H9 (cell line): ENCODE results near the gene FAM210A. TPM values are rescaled to one million over a fixed set of nuclear protein-coding genes. Genes with fewer than 3 reads are reported as not detected.

Experiments used
- DNase-seq: peaks from one replicate; pipeline ENCODE4 v3.0.0-alpha.2; 2017
- H2AFZ ChIP-seq: one replicate; pipeline ENCODE4 v1.6.1; 2013; ENCODE audit warnings: mild to moderate bottlenecking, low read length, control low read depth, moderate library complexity
- H2AK5ac ChIP-seq: 2 replicates; pipeline ENCODE4 v1.6.1; 2013; ENCODE audit warnings: low read length, control low read depth, mixed read lengths; ENCODE audit not compliant: insufficient read length
- H2BK120ac ChIP-seq: one replicate; pipeline ENCODE4 v1.6.1; 2013; ENCODE audit warnings: low read depth, mild to moderate bottlenecking, low read length, control low read depth, inconsistent platforms; ENCODE audit not compliant: poor library complexity, severe bottlenecking
- H2BK12ac ChIP-seq: 2 replicates; pipeline ENCODE4 v1.6.1; 2013; ENCODE audit warnings: low read length, control low read depth, mixed read lengths, low read depth; ENCODE audit not compliant: insufficient read length
- H2BK15ac ChIP-seq: 2 replicates; pipeline ENCODE4 v1.6.1; 2013; ENCODE audit warnings: low read depth, low read length, control low read depth
- H2BK20ac ChIP-seq: one replicate; pipeline ENCODE4 v1.6.1; 2013; ENCODE audit warnings: low read depth, mild to moderate bottlenecking, low read length, control low read depth, inconsistent platforms; ENCODE audit not compliant: poor library complexity, severe bottlenecking
- H2BK5ac ChIP-seq: 2 replicates; pipeline ENCODE4 v1.6.1; 2013; ENCODE audit warnings: low read length, control low read depth, mixed read lengths; ENCODE audit not compliant: insufficient read length
- H3K14ac ChIP-seq: 2 replicates; pipeline ENCODE4 v1.6.1; 2013; ENCODE audit warnings: low read length, control low read depth; ENCODE audit not compliant: insufficient read depth
- H3K18ac ChIP-seq: 2 replicates; pipeline ENCODE4 v1.6.1; 2013; ENCODE audit warnings: low read depth, mild to moderate bottlenecking, mixed read lengths, low read length, control low read depth; ENCODE audit not compliant: insufficient read length
- H3K23ac ChIP-seq: 2 replicates; pipeline ENCODE4 v1.6.1; 2013; ENCODE audit warnings: low read length, control low read depth, mixed read lengths, low read depth; ENCODE audit not compliant: insufficient read length
- H3K23me2 ChIP-seq: 2 replicates; pipeline ENCODE4 v1.6.1; 2013; ENCODE audit warnings: low read depth, mild to moderate bottlenecking, mixed read lengths, low read length, control low read depth; ENCODE audit not compliant: insufficient read length, poor library complexity, severe bottlenecking
- H3K27ac ChIP-seq: 2 replicates; pipeline ENCODE4 v1.5.1; 2013; ENCODE audit warnings: low read length, control low read depth, mixed read lengths, low read depth; ENCODE audit not compliant: insufficient read length
- H3K27me3 ChIP-seq: 2 replicates; pipeline ENCODE4 v1.6.1; 2013; ENCODE audit warnings: low read length, control low read depth, inconsistent platforms; ENCODE audit not compliant: insufficient read depth
- H3K4ac ChIP-seq: 2 replicates; pipeline ENCODE4 v1.6.1; 2013; ENCODE audit warnings: low read depth, mild to moderate bottlenecking, control low read depth, inconsistent platforms, low read length, moderate library complexity
- H3K4me1 ChIP-seq: 2 replicates; pipeline ENCODE4 v1.6.1; 2013; ENCODE audit warnings: low read length, control low read depth, inconsistent platforms; ENCODE audit not compliant: insufficient read depth
- H3K4me2 ChIP-seq: 2 replicates; pipeline ENCODE4 v1.6.1; 2013; ENCODE audit warnings: low read length, control low read depth, mixed read lengths; ENCODE audit not compliant: insufficient read length, insufficient read depth
- H3K56ac ChIP-seq: 2 replicates; pipeline ENCODE4 v1.6.1; 2013; ENCODE audit warnings: low read depth, mild to moderate bottlenecking, mixed read lengths, low read length, control low read depth; ENCODE audit not compliant: insufficient read length
- H3K79me1 ChIP-seq: 2 replicates; pipeline ENCODE4 v1.6.1; 2013; ENCODE audit warnings: low read depth, mild to moderate bottlenecking, moderate library complexity, low read length, control low read depth, inconsistent platforms; ENCODE audit not compliant: insufficient read depth, poor library complexity, severe bottlenecking
- H3K79me2 ChIP-seq: 2 replicates; pipeline ENCODE4 v1.6.1; 2013; ENCODE audit warnings: low read length, control low read depth, inconsistent platforms; ENCODE audit not compliant: insufficient read depth
- H3K9ac ChIP-seq: 2 replicates; pipeline ENCODE4 v1.6.1; 2013; ENCODE audit warnings: low read length, control low read depth, mixed read lengths; ENCODE audit not compliant: insufficient read length; ENCODE audit errors: extremely low read depth
- H3K9me3 ChIP-seq: one replicate; pipeline ENCODE4 v1.6.1; 2013; ENCODE audit warnings: low read depth, low read length, inconsistent platforms; ENCODE audit not compliant: control insufficient read depth
- H3T11ph ChIP-seq: one replicate; pipeline ENCODE4 v1.6.1; 2013; ENCODE audit warnings: mild to moderate bottlenecking, low read length, control low read depth, inconsistent platforms
- H4K20me1 ChIP-seq: one replicate; pipeline ENCODE4 v1.6.1; 2013; ENCODE audit not compliant: control insufficient read depth, insufficient read length, insufficient read depth
- H4K5ac ChIP-seq: 2 replicates; pipeline ENCODE4 v1.6.1; 2013; ENCODE audit warnings: low read depth, mild to moderate bottlenecking, mixed read lengths, low read length, control low read depth; ENCODE audit not compliant: insufficient read length
- H4K8ac ChIP-seq: replicated peaks from 2 replicates; pipeline ENCODE4 v1.6.1; 2013; ENCODE audit warnings: low read length, control low read depth, mixed read lengths, low read depth; ENCODE audit not compliant: insufficient read length
- H4K91ac ChIP-seq: 2 replicates; pipeline ENCODE4 v1.6.1; 2013; ENCODE audit warnings: low read depth, mild to moderate bottlenecking, moderate library complexity, mixed read lengths, low read length, control low read depth; ENCODE audit not compliant: insufficient read length
- H3K27ac Mint-ChIP-seq, 3 experiments: 2 replicates in 2 of 3; 3 replicates in 1 of 3; pipeline ENCODE4 v1.8.0; 2020 to 2021; ENCODE audit warnings: mixed read lengths in 3 of 3, mild to moderate bottlenecking in 1 of 3, moderate library complexity in 1 of 3
- H3K27me3 Mint-ChIP-seq: 2 replicates; pipeline ENCODE4 v1.8.0; 2021; ENCODE audit warnings: low read depth, mild to moderate bottlenecking, moderate library complexity, mixed read lengths
- H3K36me3 Mint-ChIP-seq, 3 experiments: 2 replicates in 2 of 3; 3 replicates in 1 of 3; pipeline ENCODE4 v1.8.0; 2020 to 2021; ENCODE audit warnings: low read depth in 3 of 3, mixed read lengths in 3 of 3; ENCODE audit not compliant: insufficient read depth in 1 of 3
- H3K4me1 Mint-ChIP-seq, 2 experiments: 2 replicates each; pipeline ENCODE4 v1.8.0; 2020; ENCODE audit warnings: mixed read lengths in 2 of 2
- H3K4me3 Mint-ChIP-seq, 2 experiments: 2 replicates in 1 of 2; 3 replicates in 1 of 2; pipeline ENCODE4 v1.8.0; 2020 to 2021; ENCODE audit warnings: mild to moderate bottlenecking in 2 of 2, mixed read lengths in 2 of 2, moderate library complexity in 1 of 2
- H3K9me3 Mint-ChIP-seq, 2 experiments: 2 replicates in 1 of 2; 3 replicates in 1 of 2; pipeline ENCODE4 v1.8.0; 2020; ENCODE audit warnings: mild to moderate bottlenecking in 2 of 2, mixed read lengths in 2 of 2, moderate library complexity in 1 of 2
- WGBS: extraction: QIAGEN DNeasy Blood & Tissue Kit; methylation state at CpG from one replicate; pipeline ENCODE4 v1.1.7; 2013; ENCODE audit warnings: missing lambda C conversion rate, low lambda C conversion rate, mixed read lengths; ENCODE audit not compliant: insufficient read length; ENCODE audit errors: extremely low coverage; 5-methylcytosine and 5-hydroxymethylcytosine counted together
- total RNA-seq: library from RNA; stranded (reverse); gene quantifications from 2 replicates; pipeline ENCODE4 v1.2.1, GENCODE V29; 2021
- TF ChIP-seq, protein P1 (sequence below): fragments of 200-600 bp; sonication (generic); conservative IDR thresholded peaks from 3 replicates; pipeline ENCODE4 v1.8.0; 2021; ENCODE audit warnings: antibody characterized with exemption, mild to moderate bottlenecking

FAM210A gene
- total RNA-seq, 1 experiment from 2014 or later = 22.5 TPM

- no peak overlapping the region for H3K9ac ChIP-seq
- no peak overlapping the region for H3T11ph ChIP-seq
- no peak overlapping the region for H4K91ac ChIP-seq
- H2AFZ ChIP-seq = no peak overlapping the region
- H3K4me3 Mint-ChIP-seq = no peak overlapping the region
- no peaks in the 10 kb centered on the region for H4K20me1 ChIP-seq
- no peaks in the 10 kb centered on the region for H3K27me3 ChIP-seq
- no peaks in the 10 kb centered on the region for H3K79me2 ChIP-seq
- H3K27me3 Mint-ChIP-seq = no peaks in the 10 kb centered on the region
- no peak overlapping the region for H3K27ac ChIP-seq
- H2BK12ac ChIP-seq = no peak overlapping the region
- H4K5ac ChIP-seq = no peak overlapping the region
- no peak overlapping the region for H3K14ac ChIP-seq
- no peaks in the 10 kb centered on the region for H3K79me1 ChIP-seq
- TF ChIP-seq, protein P1, sequence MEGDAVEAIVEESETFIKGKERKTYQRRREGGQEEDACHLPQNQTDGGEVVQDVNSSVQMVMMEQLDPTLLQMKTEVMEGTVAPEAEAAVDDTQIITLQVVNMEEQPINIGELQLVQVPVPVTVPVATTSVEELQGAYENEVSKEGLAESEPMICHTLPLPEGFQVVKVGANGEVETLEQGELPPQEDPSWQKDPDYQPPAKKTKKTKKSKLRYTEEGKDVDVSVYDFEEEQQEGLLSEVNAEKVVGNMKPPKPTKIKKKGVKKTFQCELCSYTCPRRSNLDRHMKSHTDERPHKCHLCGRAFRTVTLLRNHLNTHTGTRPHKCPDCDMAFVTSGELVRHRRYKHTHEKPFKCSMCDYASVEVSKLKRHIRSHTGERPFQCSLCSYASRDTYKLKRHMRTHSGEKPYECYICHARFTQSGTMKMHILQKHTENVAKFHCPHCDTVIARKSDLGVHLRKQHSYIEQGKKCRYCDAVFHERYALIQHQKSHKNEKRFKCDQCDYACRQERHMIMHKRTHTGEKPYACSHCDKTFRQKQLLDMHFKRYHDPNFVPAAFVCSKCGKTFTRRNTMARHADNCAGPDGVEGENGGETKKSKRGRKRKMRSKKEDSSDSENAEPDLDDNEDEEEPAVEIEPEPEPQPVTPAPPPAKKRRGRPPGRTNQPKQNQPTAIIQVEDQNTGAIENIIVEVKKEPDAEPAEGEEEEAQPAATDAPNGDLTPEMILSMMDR = no peak
- peaks cover 12 to 16% of the 10 kb centered on the region in 2 experiments for H3K9me3 Mint-ChIP-seq
- no peaks in the 10 kb centered on the region for H3K4me1 ChIP-seq
- no peak overlapping the region for H3K4me2 ChIP-seq
- DNase-seq = no peak
- no peak overlapping the region for H3K23ac ChIP-seq
- H2BK5ac ChIP-seq = no peak overlapping the region
- H3K23me2 ChIP-seq = no peaks in the 10 kb centered on the region
- H3K56ac ChIP-seq = no peak overlapping the region
- H3K18ac ChIP-seq = no peak overlapping the region
- peaks cover 3% of the 10 kb centered on the region in 2 experiments for H3K4me1 Mint-ChIP-seq
- no peaks in the 10 kb centered on the region for H3K9me3 ChIP-seq
- no peak overlapping the region for H4K8ac ChIP-seq
- no peaks in the 10 kb centered on the region; a peak in 1 of 7 replicates for H3K36me3 Mint-ChIP-seq
- H2BK20ac ChIP-seq = no peak overlapping the region
- H3K27ac Mint-ChIP-seq = no peak overlapping the region
- H2BK120ac ChIP-seq = no peak overlapping the region
- H2AK5ac ChIP-seq = no peak overlapping the region
- WGBS = no CpG with 5 or more reads among the region's 5 CpGs
- H2BK15ac ChIP-seq = no peak overlapping the region
- H3K4ac ChIP-seq = no peak overlapping the region
These were observed 91.3 kb downstream of the FAM210A start for GRCh38 chr18:13635046-13635445.
